HG03469 (cell line): ENCODE results near the gene PIGX.

ENCODE experiments used
- ATAC-seq: cut with Tn5 transposase; IDR thresholded peaks from one replicate; pipeline ENCODE4 v1.9.1; 2021; ENCODE audit warnings: mild to moderate bottlenecking, moderate library complexity, moderate number of reproducible peaks; ENCODE audit not compliant: unreplicated experiment

The PIGX gene

GRCh38 chr3:196711838-196712513 lies at the start of gene PIGX, which contains the start of gene CEP19:
PIGX (plus strand) TSS chr3:196712377.
CEP19 (minus strand) TSS chr3:196712250; CDS start chr3:196708657, 3,593 bp downstream.
- ATAC-seq, result peak; percentile 58

- ATAC-seq, result no peak
These were observed 49.2 kb upstream of the PIGX start for GRCh38 chr3:196662711-196663571.

- ATAC-seq, result no peak
These were observed 45.9 kb upstream of the PIGX start for GRCh38 chr3:196666001-196666867.

GRCh38 chr3:196667056-196667825 lies 44.9 kb upstream of the PIGX start:
- ATAC-seq, result no peak

- no peak for ATAC-seq
These were observed 41.8 kb upstream of the PIGX start for GRCh38 chr3:196670339-196670738.

GRCh38 chr3:196673632-196674031 lies 38.5 kb upstream of the PIGX start:
- ATAC-seq, result no peak

- ATAC-seq, result no peak
These were observed 34.8 kb upstream of the PIGX start for GRCh38 chr3:196677353-196677752.

GRCh38 chr3:196677931-196678330 lies 34.2 kb upstream of the PIGX start:
- no peak for ATAC-seq

- ATAC-seq, result peak; percentile 77
These were observed 27.4 kb upstream of the PIGX start for GRCh38 chr3:196684548-196685407.

- ATAC-seq, result no peak
These were observed 25.7 kb upstream of the PIGX start for GRCh38 chr3:196686436-196686835.

GRCh38 chr3:196688349-196688748 lies 23.8 kb upstream of the PIGX start:
- no peak for ATAC-seq

- ATAC-seq, result no peak
These were observed 22.1 kb upstream of the PIGX start for GRCh38 chr3:196689941-196690660.

GRCh38 chr3:196691386-196691785 lies 20.8 kb upstream of the PIGX start:
- no peak for ATAC-seq

- ATAC-seq, result no peak
These were observed 18.0 kb upstream of the PIGX start for GRCh38 chr3:196694202-196694638.

- ATAC-seq, result no peak
These were observed 17.0 kb upstream of the PIGX start for GRCh38 chr3:196694941-196695848.

GRCh38 chr3:196695849-196696226 lies 16.3 kb upstream of the PIGX start:
- ATAC-seq, result no peak

GRCh38 chr3:196697270-196697669 lies 14.9 kb upstream of the PIGX start:
- no peak for ATAC-seq

- ATAC-seq, result no peak
These were observed 12.4 kb upstream of the PIGX start for GRCh38 chr3:196699749-196700148.
